GM08714 (cell line): ENCODE data around the gene ZNF462.
"Not testable (repeated sequence)": the region's sequence is repeated elsewhere in the genome, so short reads cannot be mapped to it uniquely, and the experiment has no call there.

Source experiments
- H3K4me3 ChIP-seq: fragments of 200-500 bp; sonication (Bioruptor generic); 2 replicates; pipeline ENCODE4 v1.5.1; 2014; ENCODE audit warnings: mild to moderate bottlenecking, low read length, inconsistent platforms
- ZNF274 ChIP-seq: IDR thresholded peaks from 2 replicates; pipeline ENCODE4 v1.6.1; 2012; ENCODE audit warnings: mild to moderate bottlenecking, low read depth, low read length

Gene ZNF462

GRCh38 chr9:106891286-106891685 lies 28.3 kb downstream of the ZNF462 start:
- no peak for TF ChIP-seq ZNF274
- H3K4me3 ChIP-seq, result no peak overlapping the region

- no peak overlapping the region for H3K4me3 ChIP-seq
- no peak for TF ChIP-seq ZNF274
These were observed 29.7 kb downstream of the ZNF462 start for GRCh38 chr9:106892632-106893031.

- no peak for TF ChIP-seq ZNF274
- H3K4me3 ChIP-seq, result no peak overlapping the region
These were observed 30.1 kb downstream of the ZNF462 start for GRCh38 chr9:106893088-106893487.

- no peak overlapping the region for H3K4me3 ChIP-seq
- TF ChIP-seq ZNF274, result no peak
These were observed 33.7 kb downstream of the ZNF462 start for GRCh38 chr9:106896695-106897094.

GRCh38 chr9:106897236-106897635 lies 34.3 kb downstream of the ZNF462 start:
- no peak overlapping the region for H3K4me3 ChIP-seq
- no peak for TF ChIP-seq ZNF274

- TF ChIP-seq ZNF274, result no peak
These were observed 34.8 kb downstream of the ZNF462 start for GRCh38 chr9:106897751-106898150.

GRCh38 chr9:106900523-106900922 lies 37.6 kb downstream of the ZNF462 start:
- H3K4me3 ChIP-seq, result not testable (repeated sequence)

More at GRCh38 chr9:106897751-106898150, 34.8 kb downstream of the ZNF462 start:
- no peak overlapping the region for H3K4me3 ChIP-seq

- TF ChIP-seq ZNF274, result no peak
- no peak overlapping the region for H3K4me3 ChIP-seq
These were observed 43.2 kb downstream of the ZNF462 start for GRCh38 chr9:106906129-106906528.

GRCh38 chr9:106911951-106912350 lies 49.0 kb downstream of the ZNF462 start:
- no peak for TF ChIP-seq ZNF274
- no peak overlapping the region for H3K4me3 ChIP-seq

GRCh38 chr9:106913276-106913675 lies 50.3 kb downstream of the ZNF462 start:
- TF ChIP-seq ZNF274, result no peak
- no peak overlapping the region for H3K4me3 ChIP-seq

- TF ChIP-seq ZNF274, result no peak
- H3K4me3 ChIP-seq, result no peak overlapping the region
These were observed 52.9 kb downstream of the ZNF462 start for GRCh38 chr9:106915851-106916250.

GRCh38 chr9:106916466-106917235 lies 53.7 kb downstream of the ZNF462 start:
- no peak overlapping the region for H3K4me3 ChIP-seq
- no peak for TF ChIP-seq ZNF274

- no peak for TF ChIP-seq ZNF274
- H3K4me3 ChIP-seq, result no peak overlapping the region
These were observed 56.0 kb downstream of the ZNF462 start for GRCh38 chr9:106918825-106919509.

GRCh38 chr9:106920091-106920490 lies 57.1 kb downstream of the ZNF462 start:
- no peak for TF ChIP-seq ZNF274
- H3K4me3 ChIP-seq, result no peak overlapping the region

GRCh38 chr9:106920701-106921283 lies 57.8 kb downstream of the ZNF462 start:
- H3K4me3 ChIP-seq, result no peak overlapping the region
- no peak for TF ChIP-seq ZNF274

- no peak overlapping the region for H3K4me3 ChIP-seq
- no peak for TF ChIP-seq ZNF274
These were observed 58.5 kb downstream of the ZNF462 start for GRCh38 chr9:106921341-106921899.
